Measurements from ENCODE around the gene CTR9.

Gene CTR9

GRCh38 chr11:10742460-10743208 lies 8.4 kb upstream of the CTR9 start:
- no peak for DNase-seq (ENCODE audit: low read depth)

GRCh38 chr11:10743354-10744000 lies 7.6 kb upstream of the CTR9 start:
- peak; percentile 16 for DNase-seq (ENCODE audit: low read depth)

- DNase-seq (ENCODE audit: low read depth) = no peak
Measured at GRCh38 chr11:10744206-10744605, 6.8 kb upstream of the CTR9 start.

GRCh38 chr11:10746871-10747270 lies 4.2 kb upstream of the CTR9 start:
- DNase-seq (ENCODE audit: low read depth) = no peak

- no peak for DNase-seq (ENCODE audit: low read depth)
Measured at GRCh38 chr11:10747733-10748132, 3.3 kb upstream of the CTR9 start.

- DNase-seq (ENCODE audit: low read depth) = no peak
Measured at GRCh38 chr11:10749476-10749875, 1.6 kb upstream of the CTR9 start.

- no peak for DNase-seq (ENCODE audit: low read depth)
Measured at GRCh38 chr11:10751581-10751940, 515 bp downstream of the CTR9 start.

- no peak for DNase-seq (ENCODE audit: low read depth)
Measured at GRCh38 chr11:10752061-10752460, 1.0 kb downstream of the CTR9 start.

GRCh38 chr11:10752486-10752885 lies 1.4 kb downstream of the CTR9 start:
- DNase-seq (ENCODE audit: low read depth) = no peak

- DNase-seq (ENCODE audit: low read depth) = no peak
Measured at GRCh38 chr11:10758957-10759356, 7.9 kb downstream of the CTR9 start.

GRCh38 chr11:10761085-10761698 lies 10.1 kb downstream of the CTR9 start:
- DNase-seq (ENCODE audit: low read depth) = no peak

- no peak for DNase-seq (ENCODE audit: low read depth)
Measured at GRCh38 chr11:10762185-10762584, 11.1 kb downstream of the CTR9 start.

GRCh38 chr11:10762913-10763421 lies 11.9 kb downstream of the CTR9 start:
- DNase-seq (ENCODE audit: low read depth) = no peak

- no peak for DNase-seq (ENCODE audit: low read depth)
Measured at GRCh38 chr11:10763766-10764165, 12.7 kb downstream of the CTR9 start.

GRCh38 chr11:10764412-10764811 lies 13.4 kb downstream of the CTR9 start:
- no peak for DNase-seq (ENCODE audit: low read depth)

- DNase-seq (ENCODE audit: low read depth) = no peak
Measured at GRCh38 chr11:10770626-10771254, 19.7 kb downstream of the CTR9 start.

GRCh38 chr11:10771457-10771856 lies 20.4 kb downstream of the CTR9 start:
- DNase-seq (ENCODE audit: low read depth) = no peak

- DNase-seq (ENCODE audit: low read depth) = no peak
Measured at GRCh38 chr11:10774811-10775210, 23.8 kb downstream of the CTR9 start.

GRCh38 chr11:10777393-10777793 lies 26.3 kb downstream of the CTR9 start:
- DNase-seq (ENCODE audit: low read depth) = no peak

- DNase-seq (ENCODE audit: low read depth) = no peak
Measured at GRCh38 chr11:10777806-10778205, 26.8 kb downstream of the CTR9 start.

GRCh38 chr11:10778217-10778970 lies 27.3 kb downstream of the CTR9 start:
- DNase-seq (ENCODE audit: low read depth) = no peak

GRCh38 chr11:10779086-10779485 lies 28.0 kb downstream of the CTR9 start:
- no peak for DNase-seq (ENCODE audit: low read depth)

All from stimulated activated CD8-positive, alpha-beta memory T cell treated with anti-CD3 and anti-CD28 coated beads, Interleukin-15, amount 100 ng/mL, for 1 hour (primary cell).